WERI-Rb-1 (cell line): ENCODE results near the gene MFAP2.
A peak's percentile ranks its signal among the peaks of the same experiment; 100 is the strongest.

ENCODE experiments used
- DNase-seq: peaks from one replicate; pipeline ENCODE4 v3.0.0-alpha.2; 2020
- H3K27ac ChIP-seq: fragments of 250-450 bp; sonication (Bioruptor Pico); 2 replicates; pipeline ENCODE4 v1.5.1; 2020; ENCODE audit warnings: mild to moderate bottlenecking, moderate library complexity
- H3K27me3 ChIP-seq: fragments of 250-450 bp; sonication (Bioruptor Pico); 2 replicates; pipeline ENCODE4 v1.5.1; 2021; ENCODE audit warnings: mild to moderate bottlenecking, low read depth, moderate library complexity; ENCODE audit not compliant: insufficient read depth, severe bottlenecking
- H3K36me3 ChIP-seq: fragments of 250-450 bp; sonication (Bioruptor Pico); 2 replicates; pipeline ENCODE4 v1.5.1; 2020; ENCODE audit warnings: mild to moderate bottlenecking, moderate library complexity
- H3K4me3 ChIP-seq: 2 replicates; pipeline ENCODE4 v1.5.1; 2011; ENCODE audit warnings: low read depth, mild to moderate bottlenecking, control low read depth, low read length
- H3K9me3 ChIP-seq: fragments of 250-450 bp; sonication (Bioruptor Pico); 2 replicates; pipeline ENCODE4 v1.5.1; 2021; ENCODE audit warnings: mild to moderate bottlenecking, moderate library complexity; ENCODE audit not compliant: severe bottlenecking
- TF ChIP-seq, protein P1 (sequence below): IDR thresholded peaks from 2 replicates; pipeline ENCODE4 v1.5.1; 2011; ENCODE audit warnings: low read depth, mild to moderate bottlenecking, control low read depth, inconsistent platforms, low read length

MFAP2 gene

GRCh38 chr1:16972189-16972895, 8.1 kb downstream of the MFAP2 start:
- Histone ChIP-seq H3K27ac (no peak overlapping the region; the same call in 1 of the 2 replicates), H3K4me3 (no peak overlapping the region)
- TF ChIP-seq, protein P1, sequence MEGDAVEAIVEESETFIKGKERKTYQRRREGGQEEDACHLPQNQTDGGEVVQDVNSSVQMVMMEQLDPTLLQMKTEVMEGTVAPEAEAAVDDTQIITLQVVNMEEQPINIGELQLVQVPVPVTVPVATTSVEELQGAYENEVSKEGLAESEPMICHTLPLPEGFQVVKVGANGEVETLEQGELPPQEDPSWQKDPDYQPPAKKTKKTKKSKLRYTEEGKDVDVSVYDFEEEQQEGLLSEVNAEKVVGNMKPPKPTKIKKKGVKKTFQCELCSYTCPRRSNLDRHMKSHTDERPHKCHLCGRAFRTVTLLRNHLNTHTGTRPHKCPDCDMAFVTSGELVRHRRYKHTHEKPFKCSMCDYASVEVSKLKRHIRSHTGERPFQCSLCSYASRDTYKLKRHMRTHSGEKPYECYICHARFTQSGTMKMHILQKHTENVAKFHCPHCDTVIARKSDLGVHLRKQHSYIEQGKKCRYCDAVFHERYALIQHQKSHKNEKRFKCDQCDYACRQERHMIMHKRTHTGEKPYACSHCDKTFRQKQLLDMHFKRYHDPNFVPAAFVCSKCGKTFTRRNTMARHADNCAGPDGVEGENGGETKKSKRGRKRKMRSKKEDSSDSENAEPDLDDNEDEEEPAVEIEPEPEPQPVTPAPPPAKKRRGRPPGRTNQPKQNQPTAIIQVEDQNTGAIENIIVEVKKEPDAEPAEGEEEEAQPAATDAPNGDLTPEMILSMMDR = no peak

GRCh38 chr1:16971341-16972188, 8.9 kb downstream of the MFAP2 start:
- TF ChIP-seq, protein P1 = no peak
- H3K9me3 ChIP-seq = no peaks in the 10 kb centered on the region
- H3K27ac ChIP-seq = no peak overlapping the region; the same call in 1 of the 2 replicates
- H3K27me3 ChIP-seq = no peaks in the 10 kb centered on the region
- peaks cover 34% of the 10 kb centered on the region for H3K36me3 ChIP-seq
- DNase-seq = peak; percentile 58
- no peak overlapping the region for H3K4me3 ChIP-seq

More at GRCh38 chr1:16972189-16972895, 8.1 kb downstream of the MFAP2 start:
- no peaks in the 10 kb centered on the region for H3K27me3 ChIP-seq
- H3K36me3 ChIP-seq = peaks cover 32% of the 10 kb centered on the region
- DNase-seq = no peak
- no peaks in the 10 kb centered on the region for H3K9me3 ChIP-seq

- DNase-seq = no peak
- no peaks in the 10 kb centered on the region for H3K27me3 ChIP-seq
- TF ChIP-seq, protein P1 = no peak
- H3K27ac ChIP-seq = no peak overlapping the region
- H3K4me3 ChIP-seq = no peak overlapping the region
- H3K36me3 ChIP-seq = peaks cover 46% of the 10 kb centered on the region
- H3K9me3 ChIP-seq = no peaks in the 10 kb centered on the region
These were observed 10.1 kb downstream of the MFAP2 start for GRCh38 chr1:16970132-16970910.

GRCh38 chr1:16969651-16970050, 10.8 kb downstream of the MFAP2 start:
- no peaks in the 10 kb centered on the region for H3K9me3 ChIP-seq
- peaks cover 53% of the 10 kb centered on the region for H3K36me3 ChIP-seq
- no peak overlapping the region for H3K4me3 ChIP-seq
- TF ChIP-seq, protein P1 = no peak
- H3K27ac ChIP-seq = no peak overlapping the region
- no peaks in the 10 kb centered on the region for H3K27me3 ChIP-seq
- no peak for DNase-seq

DNA sequence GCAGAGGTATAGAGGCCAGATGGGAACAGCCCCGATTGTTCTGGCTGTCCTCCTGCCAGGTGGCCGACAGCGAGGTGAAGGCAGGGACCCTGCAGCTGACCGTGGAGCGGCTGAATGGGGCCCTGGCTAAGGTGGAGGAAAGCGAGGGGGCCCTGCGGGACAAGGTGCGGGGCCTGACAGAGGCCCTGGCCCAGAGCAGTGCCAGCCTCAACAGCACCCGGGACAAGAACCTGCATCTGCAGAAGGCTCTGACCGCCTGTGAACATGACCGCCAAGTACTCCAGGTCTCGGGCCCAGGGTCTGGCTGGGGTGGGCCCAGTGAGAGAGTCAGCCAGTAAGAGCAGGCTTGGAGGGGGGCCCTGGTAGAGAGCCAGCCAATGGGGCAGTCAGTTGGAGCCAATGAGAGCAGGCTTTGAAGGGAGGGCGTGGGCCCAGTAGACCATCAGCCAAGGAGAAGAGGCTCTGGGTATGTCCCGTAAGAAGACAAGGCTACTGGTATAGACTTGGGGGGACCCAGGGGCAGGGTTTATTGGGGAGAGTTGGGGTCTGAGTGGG, 11.3 kb downstream of the MFAP2 start:
- H3K27ac ChIP-seq = no peak overlapping the region
- DNase-seq = no peak

More for the DNA sequence above, 11.3 kb downstream of the MFAP2 start:
- Histone ChIP-seq H3K27me3 (no peaks in the 10 kb centered on the region), H3K36me3 (peaks cover 57% of the 10 kb centered on the region), H3K4me3 (no peak overlapping the region), H3K9me3 (no peaks in the 10 kb centered on the region)
- TF ChIP-seq, protein P1 = no peak
